K562 (cell line): ENCODE measurements around the gene HNRNPD. TPM values are rescaled to one million over a fixed set of nuclear protein-coding genes. Genes with fewer than 3 reads are reported as not detected.
A peak's percentile ranks its signal among the peaks of the same experiment; 100 is the strongest.
"Not testable (repeated sequence)": the region's sequence is repeated elsewhere in the genome, so short reads cannot be mapped to it uniquely, and the experiment has no call there.

Experiments
- ATAC-seq: fragments of 200-7000 bp; cut with Tn5 transposase; 3 replicates; pipeline ENCODE4 v1.9.1; 2020; ENCODE audit warnings: moderate library complexity
- BruUV-seq: library from RNA; stranded (reverse); fragments of 400-500 nt; replicated peaks from 2 replicates; lab custom pipeline; 2021; lab: Mats Ljungman, UMichigan
- CTCF ChIA-PET: fragments of 300-600 bp; formaldehyde crosslinking; extraction: SDS; loops from one replicate; lab custom pipeline; 2021; ENCODE audit warnings: low intra/inter-chr PET ratio; lab: Yijun Ruan, JAX
- POLR2A ChIA-PET: fragments of 300-600, 350-650 bp; sonication (Branson Sonifier 250); formaldehyde crosslinking; extraction: SDS; loops from one replicate; lab custom pipeline; 2021; ENCODE audit warnings: antibody characterized with exemption, inconsistent platforms; lab: Yijun Ruan, JAX
- DNase-seq, 4 experiments: peaks; one replicate each; pipeline versions ENCODE4 v3.0.0 to v3.0.0-alpha.2; 2011 to 2018; ENCODE audit warnings: low spot score in 3 of 4, mixed read lengths in 3 of 4; ENCODE audit errors: extremely low read depth in 1 of 4
- FAIRE-seq: peaks from 2 replicates; lab custom pipeline; 2011; peaks lifted over from hg19 to GRCh38; lab: Jason Lieb, UNC
- H2AFZ ChIP-seq: 2 replicates; pipeline ENCODE4 v1.6.0; 2011; ENCODE audit warnings: low read depth, low read length, control low read depth, inconsistent platforms
- H3K27ac ChIP-seq: fragments of 200-600 bp; 3 replicates; pipeline ENCODE4 v1.8.0; 2011; ENCODE audit warnings: low read depth, mild to moderate bottlenecking, control low read depth, inconsistent platforms, low read length, moderate library complexity, mixed read lengths; ENCODE audit errors: extremely low read depth
- H3K27me3 ChIP-seq, 2 experiments: fragments of 300-600 bp in 1 of 2; 2 replicates in 1 of 2; 3 replicates in 1 of 2; pipeline versions ENCODE4 v1.6.0 to v1.8.0; 2011; ENCODE audit warnings: inconsistent platforms in 2 of 2, low read length in 2 of 2, mild to moderate bottlenecking in 1 of 2, mixed read lengths in 1 of 2, moderate library complexity in 1 of 2; ENCODE audit not compliant: control insufficient read depth in 2 of 2, insufficient read depth in 2 of 2
- H3K36me3 ChIP-seq: fragments of 300-600 bp; 3 replicates; pipeline ENCODE4 v1.8.0; 2011; ENCODE audit warnings: mild to moderate bottlenecking, low read length, inconsistent platforms; ENCODE audit not compliant: control insufficient read depth, insufficient read depth
- H3K4me1 ChIP-seq, 2 experiments: fragments of 200-600 bp in 1 of 2; replicated peaks in 1 of 2; 2 replicates in 1 of 2; 3 replicates in 1 of 2; pipeline versions ENCODE4 v1.5.1 to v1.8.0; 2011; ENCODE audit warnings: inconsistent platforms in 2 of 2, low read length in 2 of 2, mild to moderate bottlenecking in 1 of 2, mixed read lengths in 1 of 2, moderate library complexity in 1 of 2; ENCODE audit not compliant: control insufficient read depth in 2 of 2, insufficient read depth in 2 of 2
- H3K4me2 ChIP-seq: 2 replicates; pipeline ENCODE4 v1.6.1; 2011; ENCODE audit warnings: low read length, control low read depth, inconsistent platforms, mixed read lengths; ENCODE audit not compliant: insufficient read depth
- H3K4me3 ChIP-seq: fragments of 200-600 bp; sonication (generic), shearing (Covaris generic); 2 replicates; pipeline ENCODE4 v1.5.1; 2016; ENCODE audit warnings: control low read depth, inconsistent platforms
- H3K79me2 ChIP-seq: fragments of 200-600 bp; 3 replicates; pipeline ENCODE4 v1.8.0; 2011; ENCODE audit warnings: low read length, inconsistent platforms; ENCODE audit not compliant: control insufficient read depth, insufficient read depth
- H3K9ac ChIP-seq, 2 experiments: 2 replicates each; pipeline versions ENCODE4 v1.6.0 to v1.6.1; 2011; ENCODE audit warnings: low read depth in 2 of 2, low read length in 2 of 2, control low read depth in 1 of 2, inconsistent platforms in 1 of 2, mild to moderate bottlenecking in 1 of 2, mixed read lengths in 1 of 2; ENCODE audit not compliant: insufficient read depth in 1 of 2
- H3K9me1 ChIP-seq: one replicate; pipeline ENCODE4 v1.6.0; 2011; ENCODE audit warnings: inconsistent platforms, mild to moderate bottlenecking, low read length, moderate library complexity; ENCODE audit not compliant: control insufficient read depth, insufficient read depth
- H3K9me3 ChIP-seq: replicated peaks from 2 replicates; pipeline ENCODE4 v1.5.1; 2011; ENCODE audit warnings: low read depth, low read length, inconsistent platforms; ENCODE audit not compliant: control insufficient read depth, insufficient read depth
- H4K20me1 ChIP-seq: replicated peaks from 2 replicates; pipeline ENCODE4 v1.6.1; 2011; ENCODE audit warnings: low read length, inconsistent platforms, mixed read lengths; ENCODE audit not compliant: control insufficient read depth, insufficient read depth
- ARID1B ChIP-seq: fragments of 450-650 bp; IDR thresholded peaks from 2 replicates; pipeline ENCODE4 v1.6.1; 2016; ENCODE audit warnings: antibody characterized with exemption, mild to moderate bottlenecking, inconsistent platforms
- C11orf30 ChIP-seq: fragments of 450-650 bp; IDR thresholded peaks from 2 replicates; pipeline ENCODE4 v1.6.1; 2016; ENCODE audit warnings: low read depth, mild to moderate bottlenecking
- ELF4 ChIP-seq: fragments of 450-650 bp; formaldehyde crosslinking; IDR thresholded peaks from 2 replicates; pipeline ENCODE4 v1.4.0; 2022; ENCODE audit warnings: missing genetic modification characterization
- MAFG ChIP-seq: fragments of 450-650 bp; conservative IDR thresholded peaks from 2 replicates; pipeline ENCODE4 v1.6.1; 2016; ENCODE audit warnings: missing genetic modification characterization, missing compliant biosample characterization
- NFYB ChIP-seq: IDR thresholded peaks from 2 replicates; pipeline ENCODE4 v1.6.1; 2011; ENCODE audit warnings: mild to moderate bottlenecking, moderate library complexity; ENCODE audit not compliant: insufficient read length; ENCODE audit errors: extremely low read depth
- RBM25 ChIP-seq: fragments of 200-400 bp; formaldehyde crosslinking; IDR thresholded peaks from 2 replicates; pipeline ENCODE4 v1.6.1; 2018; ENCODE audit warnings: low read length, low read depth, moderate library complexity; ENCODE audit not compliant: severe bottlenecking
- TFE3 ChIP-seq: fragments of 450-650 bp; formaldehyde crosslinking; IDR thresholded peaks from 2 replicates; pipeline ENCODE4 v1.4.0; 2020; ENCODE audit warnings: mild to moderate bottlenecking, mixed read lengths
- ZNF316 ChIP-seq: fragments of 450-650 bp; IDR thresholded peaks from 2 replicates; pipeline ENCODE4 v1.6.1; 2016
- ZNF717 ChIP-seq: fragments of 250-450 bp; sonication (Bioruptor Pico); IDR thresholded peaks from 2 replicates; pipeline ENCODE4 v1.5.0; 2021
- ZNF76 ChIP-seq: fragments of 250-450 bp; sonication (Bioruptor Pico); IDR thresholded peaks from 2 replicates; pipeline ENCODE4 v1.4.0; 2020; ENCODE audit warnings: mild to moderate bottlenecking, moderate library complexity, borderline replicate concordance
- WGBS: fragments of 100-300 bp; shearing (Covaris generic); methylation state at CpG from one replicate; pipeline ENCODE4 v1.1.6; 2016; ENCODE audit warnings: low coverage, mixed read lengths; ENCODE audit not compliant: insufficient coverage; ENCODE audit errors: missing lambda C conversion rate; 5-methylcytosine and 5-hydroxymethylcytosine counted together
- in situ Hi-C: fragments of 300-500 bp; cut with MboI; formaldehyde crosslinking; loops from 4 replicates; pipeline ENCODE4 v1.15.0; 2018; ENCODE audit warnings: inconsistent platforms, mixed read lengths
- intact Hi-C: fragments of 100-400 bp; cut with micrococcal nuclease; formaldehyde crosslinking; loops from 2 replicates; pipeline ENCODE4 v1.14.2; 2022
- polyA plus RNA-seq, 8 experiments: library from polyadenylated mRNA; depleted of rRNA in 4 of 8; stranded (reverse) in 5 of 8; unstranded in 3 of 8; fragments of >200 nt; fragmentation: Nextera tagmentation in 2 of 8; fragmentation: Illumina TruSeq in 1 of 8; extraction: Ambion mirVana in 2 of 8; extraction: Trizol in 1 of 8; gene quantifications; 2 replicates each; pipeline versions ENCODE4 v1.2.1 to v1.2.3, GENCODE V29; 2011 to 2014; ENCODE audit warnings: inconsistent platforms in 1 of 8, missing spikeins in 1 of 8
- total RNA-seq, 7 experiments: library from RNA; depleted of rRNA in 6 of 7; stranded (reverse); fragments of >200 nt in 6 of 7; fragmentation: Illumina TruSeq in 2 of 7; extraction: Trizol in 2 of 7; gene quantifications; 2 replicates each; pipeline versions ENCODE4 v1.2.1 to v1.2.3, GENCODE V29; 2011 to 2021; ENCODE audit warnings: low replicate concordance in 1 of 7

The HNRNPD gene
- total and polyA plus RNA-seq, 9 of the 15 experiments (the other 6 are each of a cell fraction or from before 2014, with no cell fraction given): 92.4 to 955 (median 160) TPM

- POLR2A ChIA-PET: interaction anchor here (0.6 to 2.4 kb wide), 5 partner anchors 8 to 385 kb away, joined by 3 to 17 read pairs (median 4); no protein-coding TSS in a partner anchor
- in situ Hi-C loops: no loop called here
These were observed 42.2 kb upstream of the HNRNPD start for GRCh38 chr4:82415922-82416365.

GRCh38 chr4:82415061-82415460, 41.3 kb upstream of the HNRNPD start:
- WGBS: 60% methylated on average over 8 of the region's 11 CpGs
- H3K27me3 ChIP-seq, H3K36me3 ChIP-seq, H3K9ac ChIP-seq, FAIRE-seq, in situ Hi-C loops, H3K79me2 ChIP-seq, CTCF ChIA-PET, H3K9me1 ChIP-seq, H2AFZ ChIP-seq, H3K4me3 ChIP-seq, H4K20me1 ChIP-seq, H3K4me2 ChIP-seq, H3K9me3 ChIP-seq, DNase-seq, ATAC-seq, BruUV-seq, H3K27ac ChIP-seq, H3K4me1 ChIP-seq, intact Hi-C loops: not testable (repeated sequence)
- POLR2A ChIA-PET: interaction anchor here (0.7 to 2.4 kb wide), 4 partner anchors 9 to 17 kb away, joined by 3 to 17 read pairs (median 9); no protein-coding TSS in a partner anchor

More at GRCh38 chr4:82415922-82416365, 42.2 kb upstream of the HNRNPD start:
- no peaks in the 10 kb centered on the region for H3K9me3 ChIP-seq
- no peak overlapping the region for H3K9ac ChIP-seq
- H3K27ac ChIP-seq: no peak overlapping the region
- no peaks in the 10 kb centered on the region for H3K9me1 ChIP-seq
- H3K4me2 ChIP-seq: no peak overlapping the region
- H3K79me2 ChIP-seq: no peaks in the 10 kb centered on the region
- FAIRE-seq (no peak), ATAC-seq (no peak; the same call in 2 of the 3 replicates), DNase-seq (no peak)
- H3K4me1 ChIP-seq: peaks cover 0 to 7% of the 10 kb centered on the region in 2 experiments; a peak in 3 of 5 replicates
- H3K36me3 ChIP-seq: no peaks in the 10 kb centered on the region
- no peak overlapping the region; the same call in 1 of the 2 replicates for H2AFZ ChIP-seq
- BruUV-seq: no TSS peak
- H3K27me3 ChIP-seq: no peaks in the 10 kb centered on the region
- CTCF ChIA-PET: no interaction called here
- intact Hi-C loops: no loop called here
- no peak overlapping the region for H3K4me3 ChIP-seq
- no peaks in the 10 kb centered on the region for H4K20me1 ChIP-seq
- TF ChIP-seq ARID1B: no peak
- TF ChIP-seq ELF4 (CRISPR knock-in tag): no peak
- TF ChIP-seq MAFG (tag): peak; percentile 40; the same call in 1 of the 2 replicates
- peak; percentile 7 for TF ChIP-seq RBM25
- no peak for TF ChIP-seq ZNF76 (CRISPR knock-in tag)
- TF ChIP-seq ZNF717 (CRISPR knock-in tag): no peak
- TF ChIP-seq ZNF316: peak; percentile 88
- TF ChIP-seq TFE3 (CRISPR knock-in tag): no peak
- TF ChIP-seq C11orf30: peak; percentile 70
- TF ChIP-seq NFYB: peak; percentile 67
- WGBS: 52% methylated on average over 11 of the region's 12 CpGs
